Testis (tissue), 3 donors: Measurements from ENCODE around the gene SUFU. TPM values are rescaled to one million over a fixed set of nuclear protein-coding genes. Genes with fewer than 3 reads are reported as not detected.

Experiments
- DNase-seq: peaks from one replicate; pipeline ENCODE4 v3.0.0-alpha.2; 2019
- H3K27ac ChIP-seq, 2 donors: fragments of 200-600 bp; sonication (generic); one replicate each; pipeline ENCODE4 v1.5.1; 2019
- H3K27me3 ChIP-seq: fragments of 200-600 bp; sonication (generic); one replicate; pipeline ENCODE4 v1.5.1; 2019
- H3K36me3 ChIP-seq: fragments of 200-600 bp; sonication (generic); one replicate; pipeline ENCODE4 v1.5.1; 2017; ENCODE audit warnings: low read depth; ENCODE audit errors: missing control alignments
- H3K4me1 ChIP-seq: fragments of 200-600 bp; sonication (generic); one replicate; pipeline ENCODE4 v1.5.1; 2019
- H3K4me3 ChIP-seq, 2 donors: fragments of 200-600 bp; sonication (generic); one replicate each; pipeline ENCODE4 v1.5.1; 2017 to 2019
- H3K9me3 ChIP-seq: fragments of 200-600 bp; sonication (generic); one replicate; pipeline ENCODE4 v1.5.1; 2017
- CTCF ChIP-seq, 3 experiments: fragments of 450-650 bp in 2 of 3; fragments of 200-600 bp in 1 of 3; sonication (generic) in 1 of 3; IDR thresholded peaks; one replicate each; pipeline ENCODE4 v1.5.1; 2016 to 2019; ENCODE audit warnings: antibody characterized with exemption in 3 of 3, mild to moderate bottlenecking in 2 of 3, moderate library complexity in 1 of 3
- POLR2A ChIP-seq: fragments of 450-650 bp; IDR thresholded peaks from one replicate; pipeline ENCODE4 v1.6.1; 2017; ENCODE audit warnings: antibody characterized with exemption, mild to moderate bottlenecking, moderate library complexity
- WGBS, 2 donors: methylation state at CpG; one replicate each; pipeline ENCODE4 v1.1.5; 2018; 5-methylcytosine and 5-hydroxymethylcytosine counted together
- intact Hi-C: fragments of 100-400 bp; cut with DNase I; formaldehyde crosslinking; loops from one replicate; pipeline ENCODE4 v1.15.1; 2023; ENCODE audit warnings: low total_unique reads
- polyA plus RNA-seq: library from polyadenylated mRNA; stranded (reverse); fragments of 350-450 nt; fragmentation: Illumina TruSeq; extraction: RNeasy Lipid Tissue Mini Kit (QIAGEN cat#74804); gene quantifications from one replicate; pipeline ENCODE4 v1.2.3, GENCODE V29; 2014; ENCODE audit warnings: low read depth, low replicate concordance; ENCODE audit not compliant: insufficient read depth
- total RNA-seq, 2 donors: library from RNA; depleted of rRNA; stranded (reverse); fragments of >200 nt; gene quantifications; one replicate each; pipeline ENCODE4 v1.2.3, GENCODE V29; 2016

The SUFU gene
- total and polyA plus RNA-seq, 3 donors from 2014 or later: 16.5 to 28.4 (median 22.9) TPM

- intact Hi-C loops: no loop called here
- no peaks in the 10 kb centered on the region for H3K9me3 ChIP-seq
- TF ChIP-seq POLR2A (no peak), CTCF (IDR thresholded peaks at IDR 0.05) (no peak)
- 82 to 85% methylated on average over 10 of the region's 10 CpGs for WGBS, 2 donors
- peaks cover 12% of the 10 kb centered on the region for H3K4me1 ChIP-seq
- no peaks in the 10 kb centered on the region for H3K27me3 ChIP-seq
- no peak overlapping the region for H3K27ac ChIP-seq
- DNase-seq: no peak
- no peaks in the 10 kb centered on the region for H3K36me3 ChIP-seq
- no peak overlapping the region for H3K4me3 ChIP-seq
These were observed 39.8 kb upstream of the SUFU start for GRCh38 chr10:102463983-102464382.

GRCh38 chr10:102465466-102465865 is 38.3 kb upstream of the SUFU start:
- no peaks in the 10 kb centered on the region for H3K36me3 ChIP-seq
- intact Hi-C loops: no loop called here
- no peak overlapping the region for H3K27ac ChIP-seq
- no peak overlapping the region for H3K4me3 ChIP-seq
- peaks cover 12% of the 10 kb centered on the region for H3K4me1 ChIP-seq
- no peaks in the 10 kb centered on the region for H3K27me3 ChIP-seq
- no peaks in the 10 kb centered on the region for H3K9me3 ChIP-seq
- WGBS, 2 donors: 50 to 64% methylated on average over 3 of the region's 3 CpGs
- TF ChIP-seq CTCF (IDR thresholded peaks at IDR 0.05) (no peak), POLR2A (no peak)
- DNase-seq: no peak

- H3K4me1 ChIP-seq: peaks cover 7% of the 10 kb centered on the region
- no peak overlapping the region for H3K27ac ChIP-seq
- no peak overlapping the region for H3K4me3 ChIP-seq
- H3K9me3 ChIP-seq: no peaks in the 10 kb centered on the region
- H3K27me3 ChIP-seq: no peaks in the 10 kb centered on the region
- intact Hi-C loops: no loop called here
- no peaks in the 10 kb centered on the region for H3K36me3 ChIP-seq
- TF ChIP-seq CTCF (IDR thresholded peaks at IDR 0.05): no peak
- TF ChIP-seq POLR2A: no peak
- WGBS, 2 donors: 78 to 93% methylated on average over 6 of the region's 6 CpGs
- DNase-seq: no peak
These were observed 36.5 kb upstream of the SUFU start for GRCh38 chr10:102467318-102467717.

GRCh38 chr10:102467971-102468438 is 35.8 kb upstream of the SUFU start:
- Histone ChIP-seq H3K9me3 (no peaks in the 10 kb centered on the region), H3K4me3 (no peak overlapping the region), H3K27ac (no peak overlapping the region), H3K36me3 (no peaks in the 10 kb centered on the region), H3K27me3 (no peaks in the 10 kb centered on the region), H3K4me1 (peaks cover under 1% of the 10 kb centered on the region)
- TF ChIP-seq CTCF (IDR thresholded peaks at IDR 0.05) (no peak), POLR2A (no peak)
- no peak for DNase-seq
- intact Hi-C loops: no loop called here
- 59 to 66% methylated on average over 6 of the region's 6 CpGs for WGBS, 2 donors

- Histone ChIP-seq H3K4me1 (no peaks in the 10 kb centered on the region), H3K27ac (no peak overlapping the region), H3K27me3 (no peaks in the 10 kb centered on the region), H3K36me3 (no peaks in the 10 kb centered on the region), H3K4me3 (no peak overlapping the region), H3K9me3 (no peaks in the 10 kb centered on the region)
- TF ChIP-seq POLR2A (no peak), CTCF (IDR thresholded peaks at IDR 0.05) (no peak)
- intact Hi-C loops: no loop called here
- 44 to 64% methylated on average over 9 of the region's 9 CpGs for WGBS, 2 donors
- DNase-seq: peak; percentile 46
These were observed 35.1 kb upstream of the SUFU start for GRCh38 chr10:102468683-102469082.
